A549 (cell line): ENCODE results near the gene CDC42.

ENCODE experiments used
- CEBPB ChIP-seq, 2 experiments: fragments of >200 bp in 1 of 2; sonication (Bioruptor Twin) in 1 of 2; formaldehyde crosslinking in 1 of 2; IDR thresholded peaks; 2 replicates each; pipeline ENCODE4 v1.6.1; 2012 to 2016
- MYC ChIP-seq: IDR thresholded peaks from 2 replicates; pipeline ENCODE4 v1.6.1; 2012; ENCODE audit warnings: mild to moderate bottlenecking, inconsistent platforms, low read length, improper control_type of control experiment, borderline replicate concordance
- RFX5 ChIP-seq: fragments of 450-650 bp; IDR thresholded peaks from 2 replicates; pipeline ENCODE4 v1.7.1; 2014; ENCODE audit warnings: antibody characterized with exemption, mild to moderate bottlenecking, moderate library complexity
- TF ChIP-seq, protein P1 (sequence below): fragments of 200-600 bp; sonication (generic); IDR thresholded peaks from 2 replicates; pipeline ENCODE4 v1.6.1; 2016; ENCODE audit warnings: antibody characterized with exemption, mild to moderate bottlenecking, moderate library complexity
- TF ChIP-seq, protein P2 (sequence below): fragments of >200 bp; sonication (Bioruptor Twin); formaldehyde crosslinking; IDR thresholded peaks from 3 replicates; pipeline ENCODE4 v1.5.1; 2016
- TF ChIP-seq, protein P3 (sequence below): IDR thresholded peaks from 2 replicates; pipeline ENCODE4 v1.6.1; 2012

DNA sequence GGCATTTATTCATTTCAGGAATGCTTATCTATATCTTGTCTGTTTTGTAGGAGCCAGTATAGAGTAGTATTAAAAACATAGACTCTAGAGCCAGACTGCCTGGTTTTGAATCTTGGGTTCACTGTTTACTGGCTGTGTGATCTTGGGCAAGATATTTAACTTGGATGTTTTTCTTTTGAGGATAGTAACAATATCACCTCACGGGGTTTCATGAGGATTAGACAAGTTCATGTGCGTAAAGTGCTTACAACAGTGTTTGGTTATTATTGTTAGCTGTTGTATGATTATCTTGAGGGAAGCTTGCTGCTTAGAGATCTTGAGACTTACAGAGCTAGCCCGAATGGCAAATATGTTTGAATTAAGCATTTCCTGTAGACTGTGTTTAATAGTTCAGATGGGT is 50.2 kb downstream of the CDC42 start:
- TF ChIP-seq, protein P1, sequence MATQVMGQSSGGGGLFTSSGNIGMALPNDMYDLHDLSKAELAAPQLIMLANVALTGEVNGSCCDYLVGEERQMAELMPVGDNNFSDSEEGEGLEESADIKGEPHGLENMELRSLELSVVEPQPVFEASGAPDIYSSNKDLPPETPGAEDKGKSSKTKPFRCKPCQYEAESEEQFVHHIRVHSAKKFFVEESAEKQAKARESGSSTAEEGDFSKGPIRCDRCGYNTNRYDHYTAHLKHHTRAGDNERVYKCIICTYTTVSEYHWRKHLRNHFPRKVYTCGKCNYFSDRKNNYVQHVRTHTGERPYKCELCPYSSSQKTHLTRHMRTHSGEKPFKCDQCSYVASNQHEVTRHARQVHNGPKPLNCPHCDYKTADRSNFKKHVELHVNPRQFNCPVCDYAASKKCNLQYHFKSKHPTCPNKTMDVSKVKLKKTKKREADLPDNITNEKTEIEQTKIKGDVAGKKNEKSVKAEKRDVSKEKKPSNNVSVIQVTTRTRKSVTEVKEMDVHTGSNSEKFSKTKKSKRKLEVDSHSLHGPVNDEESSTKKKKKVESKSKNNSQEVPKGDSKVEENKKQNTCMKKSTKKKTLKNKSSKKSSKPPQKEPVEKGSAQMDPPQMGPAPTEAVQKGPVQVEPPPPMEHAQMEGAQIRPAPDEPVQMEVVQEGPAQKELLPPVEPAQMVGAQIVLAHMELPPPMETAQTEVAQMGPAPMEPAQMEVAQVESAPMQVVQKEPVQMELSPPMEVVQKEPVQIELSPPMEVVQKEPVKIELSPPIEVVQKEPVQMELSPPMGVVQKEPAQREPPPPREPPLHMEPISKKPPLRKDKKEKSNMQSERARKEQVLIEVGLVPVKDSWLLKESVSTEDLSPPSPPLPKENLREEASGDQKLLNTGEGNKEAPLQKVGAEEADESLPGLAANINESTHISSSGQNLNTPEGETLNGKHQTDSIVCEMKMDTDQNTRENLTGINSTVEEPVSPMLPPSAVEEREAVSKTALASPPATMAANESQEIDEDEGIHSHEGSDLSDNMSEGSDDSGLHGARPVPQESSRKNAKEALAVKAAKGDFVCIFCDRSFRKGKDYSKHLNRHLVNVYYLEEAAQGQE, result no peak
- TF ChIP-seq, protein P2, sequence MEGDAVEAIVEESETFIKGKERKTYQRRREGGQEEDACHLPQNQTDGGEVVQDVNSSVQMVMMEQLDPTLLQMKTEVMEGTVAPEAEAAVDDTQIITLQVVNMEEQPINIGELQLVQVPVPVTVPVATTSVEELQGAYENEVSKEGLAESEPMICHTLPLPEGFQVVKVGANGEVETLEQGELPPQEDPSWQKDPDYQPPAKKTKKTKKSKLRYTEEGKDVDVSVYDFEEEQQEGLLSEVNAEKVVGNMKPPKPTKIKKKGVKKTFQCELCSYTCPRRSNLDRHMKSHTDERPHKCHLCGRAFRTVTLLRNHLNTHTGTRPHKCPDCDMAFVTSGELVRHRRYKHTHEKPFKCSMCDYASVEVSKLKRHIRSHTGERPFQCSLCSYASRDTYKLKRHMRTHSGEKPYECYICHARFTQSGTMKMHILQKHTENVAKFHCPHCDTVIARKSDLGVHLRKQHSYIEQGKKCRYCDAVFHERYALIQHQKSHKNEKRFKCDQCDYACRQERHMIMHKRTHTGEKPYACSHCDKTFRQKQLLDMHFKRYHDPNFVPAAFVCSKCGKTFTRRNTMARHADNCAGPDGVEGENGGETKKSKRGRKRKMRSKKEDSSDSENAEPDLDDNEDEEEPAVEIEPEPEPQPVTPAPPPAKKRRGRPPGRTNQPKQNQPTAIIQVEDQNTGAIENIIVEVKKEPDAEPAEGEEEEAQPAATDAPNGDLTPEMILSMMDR, result no peak
- TF ChIP-seq, protein P3, sequence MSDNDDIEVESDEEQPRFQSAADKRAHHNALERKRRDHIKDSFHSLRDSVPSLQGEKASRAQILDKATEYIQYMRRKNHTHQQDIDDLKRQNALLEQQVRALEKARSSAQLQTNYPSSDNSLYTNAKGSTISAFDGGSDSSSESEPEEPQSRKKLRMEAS, result no peak
- no peak for TF ChIP-seq RFX5
- TF ChIP-seq MYC, result no peak
- no peak for TF ChIP-seq CEBPB (IDR thresholded peaks at IDR 0.05)
